ENCODE results near the gene LRMDA. TPM values are rescaled to one million over a fixed set of nuclear protein-coding genes. Genes with fewer than 3 reads are reported as not detected.

The LRMDA gene
- total and polyA plus RNA-seq, 4 donors = 12.1 to 40.8 (median 21.6) TPM

- DNase-seq (peak; percentile 85 to 88 (median 86)), ATAC-seq (ENCODE audit: insufficient read depth, low FRiP score) (peak; percentile 54)
- Histone ChIP-seq H3K4me1 (ENCODE audit: control insufficient read depth in 5 of 5, insufficient read depth in 5 of 5, low read length in 5 of 5) (peaks cover 0 to 17% (median 3%) of the 10 kb centered on the region in 5 donors), H3K9ac (ENCODE audit: insufficient read depth in 1 of 2, low read length in 2 of 2) (peak overlapping the region in 1 of 2 donors; percentile 70), H3K27ac (ENCODE audit: low read depth in 1 of 2, low read length in 1 of 2) (peak overlapping the region in 1 of 2 donors; percentile 93), H3K4me3 (peak overlapping the region; percentile 60), H3K9me3 (ENCODE audit: control insufficient read depth in 4 of 4, insufficient read depth in 3 of 4, low read length in 3 of 4) (no peaks in the 10 kb centered on the region), H3K27me3 (ENCODE audit: control insufficient read depth in 3 of 3, insufficient read depth in 3 of 3, low read length in 2 of 3) (no peaks in the 10 kb centered on the region), H3K36me3 (ENCODE audit: control insufficient read depth in 4 of 4, insufficient read depth in 4 of 4, low read length in 4 of 4) (peaks cover 0 to 41% (median 12%) of the 10 kb centered on the region in 4 donors)
- WGBS, 2 donors = 12% methylated on average over 49 to 64 of the region's 64 CpGs
- peak; percentile 59 for TF ChIP-seq CTCF (IDR thresholded peaks at IDR 0.05; ENCODE audit: control extremely low read depth, extremely low read depth)
Observed at GRCh38 chr10:75395066-75395931, 36.1 kb upstream of the LRMDA start.

- Histone ChIP-seq H3K9me3 (ENCODE audit: control insufficient read depth in 4 of 4, insufficient read depth in 3 of 4, low read length in 3 of 4) (no peaks in the 10 kb centered on the region), H3K9ac (ENCODE audit: insufficient read depth in 1 of 2, low read length in 2 of 2) (peak overlapping the region; percentile 19 to 53), H3K27me3 (ENCODE audit: control insufficient read depth in 3 of 3, insufficient read depth in 3 of 3, low read length in 2 of 3) (no peaks in the 10 kb centered on the region), H3K4me1 (ENCODE audit: control insufficient read depth in 5 of 5, insufficient read depth in 5 of 5, low read length in 5 of 5) (peaks cover 0 to 17% (median 3%) of the 10 kb centered on the region in 5 donors), H3K4me3 (peak overlapping the region; percentile 60), H3K27ac (ENCODE audit: low read depth in 1 of 2, low read length in 1 of 2) (peak overlapping the region in 1 of 2 donors; percentile 93), H3K36me3 (ENCODE audit: control insufficient read depth in 4 of 4, insufficient read depth in 4 of 4, low read length in 4 of 4) (peaks cover 0 to 48% (median 12%) of the 10 kb centered on the region in 4 donors)
- no peak for ATAC-seq (ENCODE audit: insufficient read depth, low FRiP score)
- no peak for TF ChIP-seq CTCF (IDR thresholded peaks at IDR 0.05; ENCODE audit: control extremely low read depth, extremely low read depth)
- WGBS, 2 donors = 11 to 14% methylated on average over 60 to 65 of the region's 65 CpGs
- DNase-seq = peak in 2 of 3 donors; percentile 68 to 78
Observed at GRCh38 chr10:75395932-75396630, 35.3 kb upstream of the LRMDA start.

- peak; percentile 54 to 75 (median 63) for DNase-seq
- TF ChIP-seq CTCF (IDR thresholded peaks at IDR 0.05; ENCODE audit: control extremely low read depth, extremely low read depth) = no peak
- Histone ChIP-seq H3K9me3 (ENCODE audit: control insufficient read depth in 4 of 4, insufficient read depth in 3 of 4, low read length in 3 of 4) (no peaks in the 10 kb centered on the region), H3K4me1 (ENCODE audit: control insufficient read depth in 5 of 5, insufficient read depth in 5 of 5, low read length in 5 of 5) (peaks cover 0 to 17% (median 3%) of the 10 kb centered on the region in 5 donors), H3K9ac (ENCODE audit: insufficient read depth in 1 of 2, low read length in 2 of 2) (peak overlapping the region; percentile 19 to 88), H3K27ac (ENCODE audit: low read depth in 1 of 2, low read length in 1 of 2) (peak overlapping the region; percentile 45 to 93), H3K27me3 (ENCODE audit: control insufficient read depth in 3 of 3, insufficient read depth in 3 of 3, low read length in 2 of 3) (no peaks in the 10 kb centered on the region), H3K36me3 (ENCODE audit: control insufficient read depth in 4 of 4, insufficient read depth in 4 of 4, low read length in 4 of 4) (peaks cover 0 to 52% (median 12%) of the 10 kb centered on the region in 4 donors), H3K4me3 (peak overlapping the region; percentile 60)
- 12 to 24% methylated on average over 55 to 71 of the region's 71 CpGs for WGBS, 2 donors
- no peak for ATAC-seq (ENCODE audit: insufficient read depth, low FRiP score)
Observed at GRCh38 chr10:75396631-75397495, 34.6 kb upstream of the LRMDA start.

Data from lung (tissue), 12 donors.